ENCODE measurements around the gene LINS1. TPM values are rescaled to one million over a fixed set of nuclear protein-coding genes. Genes with fewer than 3 reads are reported as not detected.

LINS1 gene
- total RNA-seq, 1 experiment from 2014 or later, result 13.6 TPM

GRCh38 chr15:100526027-100526481, 75.9 kb downstream of the LINS1 start:
- DNase-seq (ENCODE audit: low read depth, low spot score) (no peak), ATAC-seq (no peak)
- H3K27ac ChIP-seq (ENCODE audit: low read length), result no peak overlapping the region
- in situ Hi-C loops (cut with HindIII; ENCODE audit: low pct_unique_long_range_greater_than_20kb, low sequenced_read_pairs) (no loop called here), intact Hi-C loops (cut with micrococcal nuclease; ENCODE audit: unreplicated experiment) (no loop called here)
- H3K4me3 ChIP-seq (ENCODE audit: low read depth in 2 of 2, low read length in 2 of 2), result no peak overlapping the region
- H3K4me1 ChIP-seq (ENCODE audit: control insufficient read depth, insufficient read depth, low read length), result no peaks in the 10 kb centered on the region
- no TSS peak for BruUV-seq (replicated peaks)
- TF ChIP-seq POLR2AphosphoS5 (IDR thresholded peaks at IDR 0.05; ENCODE audit: low read depth, low read length) (no peak), CTCF (IDR thresholded peaks at IDR 0.05) (no peak), REST (IDR thresholded peaks at IDR 0.05; ENCODE audit: insufficient read depth in 1 of 2, low read depth in 2 of 2, low read length in 1 of 2) (no peak), TCF7L2 (IDR thresholded peaks at IDR 0.05; ENCODE audit: low read depth, low read length) (no peak), SIN3A (IDR thresholded peaks at IDR 0.05; ENCODE audit: borderline replicate concordance, insufficient read depth, low read depth, low read length) (no peak)
- H3K27me3 ChIP-seq (ENCODE audit: control insufficient read depth, insufficient read depth, low read length), result peaks cover 4% of the 10 kb centered on the region
- ChIA-PET CTCF (interaction anchor here (0.6 kb wide), 1 partner anchor 484 kb away, joined by 3 read pairs; no protein-coding TSS in a partner anchor), POLR2A (no interaction called here)
- H3K36me3 ChIP-seq (ENCODE audit: control insufficient read depth, insufficient read depth, low read length), result no peaks in the 10 kb centered on the region
- H3K9me3 ChIP-seq (ENCODE audit: control insufficient read depth, insufficient read depth, low read depth, low read length), result no peaks in the 10 kb centered on the region

- BruUV-seq (replicated peaks), result no TSS peak
- POLR2A ChIA-PET, result no interaction called here
- Histone ChIP-seq H3K27me3 (ENCODE audit: control insufficient read depth, insufficient read depth, low read length) (peaks cover 4% of the 10 kb centered on the region), H3K4me3 (ENCODE audit: low read depth in 2 of 2, low read length in 2 of 2) (no peak overlapping the region), H3K9me3 (ENCODE audit: control insufficient read depth, insufficient read depth, low read depth, low read length) (no peaks in the 10 kb centered on the region), H3K27ac (ENCODE audit: low read length) (no peak overlapping the region), H3K36me3 (ENCODE audit: control insufficient read depth, insufficient read depth, low read length) (no peaks in the 10 kb centered on the region), H3K4me1 (ENCODE audit: control insufficient read depth, insufficient read depth, low read length) (no peaks in the 10 kb centered on the region)
- TF ChIP-seq TCF7L2 (IDR thresholded peaks at IDR 0.05; ENCODE audit: low read depth, low read length) (no peak), SIN3A (IDR thresholded peaks at IDR 0.05; ENCODE audit: borderline replicate concordance, insufficient read depth, low read depth, low read length) (no peak)
- in situ Hi-C loops (cut with HindIII; ENCODE audit: low pct_unique_long_range_greater_than_20kb, low sequenced_read_pairs) (no loop called here), intact Hi-C loops (cut with micrococcal nuclease; ENCODE audit: unreplicated experiment) (no loop called here)
- ATAC-seq (no peak), DNase-seq (ENCODE audit: low read depth, low spot score) (no peak)
- CTCF ChIA-PET, result no interaction called here
Measured at GRCh38 chr15:100525436-100525835, 76.5 kb downstream of the LINS1 start.

- TF ChIP-seq TCF7L2 (IDR thresholded peaks at IDR 0.05; ENCODE audit: low read depth, low read length), result no peak
- TF ChIP-seq CTCF (IDR thresholded peaks at IDR 0.05), result no peak
- no peak for TF ChIP-seq SIN3A (IDR thresholded peaks at IDR 0.05; ENCODE audit: borderline replicate concordance, insufficient read depth, low read depth, low read length)
- no peak for TF ChIP-seq REST (IDR thresholded peaks at IDR 0.05; ENCODE audit: insufficient read depth in 1 of 2, low read depth in 2 of 2, low read length in 1 of 2)
- TF ChIP-seq POLR2AphosphoS5 (IDR thresholded peaks at IDR 0.05; ENCODE audit: low read depth, low read length), result no peak
- Histone ChIP-seq H3K4me3 (ENCODE audit: low read depth in 2 of 2, low read length in 2 of 2) (no peak overlapping the region), H3K27me3 (ENCODE audit: control insufficient read depth, insufficient read depth, low read length) (no peaks in the 10 kb centered on the region; the same call in none of the 2 replicates), H3K9me3 (ENCODE audit: control insufficient read depth, insufficient read depth, low read depth, low read length) (no peaks in the 10 kb centered on the region), H3K4me1 (ENCODE audit: control insufficient read depth, insufficient read depth, low read length) (no peaks in the 10 kb centered on the region), H3K36me3 (ENCODE audit: control insufficient read depth, insufficient read depth, low read length) (no peaks in the 10 kb centered on the region), H3K27ac (ENCODE audit: low read length) (no peak overlapping the region)
- ATAC-seq, result no peak
- intact Hi-C loops (cut with micrococcal nuclease; ENCODE audit: unreplicated experiment), result no loop called here
- no peak for DNase-seq (ENCODE audit: low read depth, low spot score)
- in situ Hi-C loops (cut with HindIII; ENCODE audit: low pct_unique_long_range_greater_than_20kb, low sequenced_read_pairs), result no loop called here
- BruUV-seq (replicated peaks), result no TSS peak
- CTCF ChIA-PET, result no interaction called here
- POLR2A ChIA-PET, result no interaction called here
Measured at GRCh38 chr15:100524326-100524725, 77.7 kb downstream of the LINS1 start.
